ENCODE data around the gene TUBA4A.
A peak's percentile ranks its signal among the peaks of the same experiment; 100 is the strongest.

Gene TUBA4A

DNA sequence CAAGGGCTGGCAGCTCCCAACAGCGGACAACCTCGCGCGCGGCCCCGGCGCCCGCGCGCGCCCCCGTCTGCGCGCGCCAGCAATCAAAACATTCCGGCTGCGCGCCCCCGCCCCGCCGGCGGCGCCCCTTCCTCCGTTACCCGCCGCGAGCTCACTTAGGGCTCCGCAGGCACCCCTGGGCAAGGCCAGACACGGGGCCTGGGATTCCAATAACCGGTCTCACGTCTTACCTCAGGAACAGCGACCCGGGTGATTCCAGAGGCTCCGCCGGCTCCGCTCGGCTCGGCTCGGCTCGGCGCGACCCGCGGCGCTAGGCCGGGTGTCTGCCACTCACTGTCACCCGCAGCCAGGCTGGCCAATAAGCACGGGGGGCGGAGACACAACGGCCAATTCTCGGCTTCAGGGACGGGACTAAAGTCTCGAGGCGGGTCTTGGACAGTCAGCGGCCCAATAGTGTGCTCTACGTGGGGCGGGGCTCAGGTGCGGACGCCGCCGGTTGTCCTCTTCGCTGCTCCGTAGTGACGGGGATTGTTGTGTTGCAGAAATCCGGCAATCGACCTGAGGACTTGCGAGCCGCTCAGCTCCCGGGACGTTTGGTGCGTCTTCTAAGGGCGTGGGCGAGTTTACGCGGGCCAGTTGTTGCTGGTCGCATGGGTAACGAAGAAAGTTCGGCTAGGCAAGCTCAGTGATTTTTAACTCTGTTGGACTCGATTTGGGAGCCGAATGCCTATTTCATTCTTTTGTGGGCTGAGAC lies 24.2 kb downstream of the TUBA4A start, which contains the start of the genes ANKZF1 and ATG9A:
Gene ANKZF1 (plus strand): TSS at position 502 of the 754 bp plus-strand sequence. CDS start 452 bp downstream, outside the sequence.
Gene ATG9A (minus strand): TSS at position 332 of the 754 bp plus-strand sequence. CDS start 1,612 bp downstream, outside the sequence.
- no peaks in the 10 kb centered on the region for H3K27me3 Mint-ChIP-seq
- H3K4me3 Mint-ChIP-seq = peak within 1 kb of the TSS; percentile 95
- peaks cover 54% of the 10 kb centered on the region for H3K4me1 Mint-ChIP-seq
- no peaks in the 10 kb centered on the region for H3K9me3 Mint-ChIP-seq
- H3K27ac Mint-ChIP-seq = peak within 1 kb of the TSS; percentile 100
- H3K36me3 Mint-ChIP-seq = peaks cover 74% of the 10 kb centered on the region
- CTCF ChIA-PET = interaction anchor here (1.1 to 2.0 kb wide), 5 partner anchors 22 to 70 kb away, joined by 4 to 12 read pairs (median 5); partner anchors contain the start of gene DNAJB2
- DNase-seq = peak; percentile 100

DNA sequence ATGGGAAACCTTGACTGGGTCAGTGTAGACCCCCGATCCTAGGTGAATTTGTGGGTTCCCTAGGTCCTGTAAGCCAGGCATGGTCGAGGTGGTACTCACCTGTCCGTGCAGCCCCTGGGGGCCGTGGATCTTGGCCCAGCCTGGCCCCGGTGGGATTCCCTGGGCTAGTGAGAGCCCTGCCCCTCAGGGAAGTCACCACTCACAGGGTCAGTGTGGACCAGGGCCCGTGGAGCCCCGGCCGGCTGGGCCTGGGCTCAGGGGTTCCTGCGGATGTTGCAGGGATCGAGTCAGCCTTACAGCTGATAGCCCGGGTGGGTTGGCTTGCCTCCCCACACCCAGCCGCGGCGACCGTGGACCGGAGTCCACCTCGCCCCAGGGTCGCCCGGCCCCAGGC lies 24.8 kb downstream of the TUBA4A start:
- CTCF ChIA-PET = interaction anchor here (1.1 to 2.0 kb wide), 4 partner anchors 23 to 71 kb away, joined by 4 to 12 read pairs (median 5); partner anchors contain the start of gene DNAJB2

DNA sequence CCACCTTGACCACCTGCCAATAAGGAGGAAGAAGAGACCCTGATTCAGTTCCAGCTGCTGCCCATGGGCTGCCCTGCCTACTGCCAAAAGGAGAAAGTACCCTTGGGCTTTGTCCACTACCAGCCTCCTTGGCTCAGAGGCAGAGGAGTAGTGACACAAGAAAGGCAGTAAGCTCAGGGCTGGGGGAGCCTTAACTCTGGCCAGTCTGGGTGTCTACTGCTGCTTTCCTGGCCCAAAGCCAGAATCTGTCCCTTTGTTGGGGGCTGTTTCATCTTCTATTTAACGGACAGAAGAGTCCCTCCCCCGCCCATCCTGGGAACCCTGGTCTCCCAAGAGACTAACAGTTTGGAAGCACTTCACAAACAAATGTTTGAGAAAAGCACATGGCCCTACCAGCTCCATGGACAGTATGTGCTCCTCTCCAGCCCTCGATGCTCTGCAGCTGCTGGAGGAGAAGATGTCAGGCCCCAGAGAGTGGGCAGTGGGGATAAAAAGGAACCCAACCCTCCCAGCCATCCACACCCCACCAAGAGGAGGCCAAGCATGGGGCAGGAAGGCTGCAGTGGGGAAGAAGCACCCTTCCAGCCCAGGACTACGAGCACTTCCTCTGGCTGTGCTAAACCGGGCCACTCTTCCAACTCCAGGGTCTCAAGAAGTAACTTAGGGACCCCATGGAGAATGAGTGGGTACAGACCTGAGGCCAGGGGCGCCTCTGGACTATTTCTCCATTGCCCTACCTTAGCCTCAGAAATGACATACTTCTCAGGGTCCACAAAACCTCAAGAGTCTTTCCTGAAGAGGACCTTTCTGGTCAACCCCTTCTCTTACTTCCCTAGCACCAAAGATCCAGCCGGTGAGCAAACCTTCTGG lies 25.4 kb downstream of the TUBA4A start:
- Mint-ChIP-seq H3K36me3 (peaks cover 73% of the 10 kb centered on the region), H3K27me3 (no peaks in the 10 kb centered on the region), H3K9me3 (no peaks in the 10 kb centered on the region), H3K4me1 (peaks cover 48% of the 10 kb centered on the region), H3K4me3 (peak overlapping the region; percentile 95), H3K27ac (peak overlapping the region; percentile 86)
- CTCF ChIA-PET = interaction anchor here (1.1 to 1.4 kb wide), 3 partner anchors 51 to 71 kb away, joined by 4 to 8 read pairs (median 5); partner anchors contain the start of gene DNAJB2
- no peak for DNase-seq

More for the DNA sequence above, 24.8 kb downstream of the TUBA4A start:
- peak overlapping the region; percentile 86 for H3K27ac Mint-ChIP-seq
- H3K27me3 Mint-ChIP-seq = no peaks in the 10 kb centered on the region
- peaks cover 52% of the 10 kb centered on the region for H3K4me1 Mint-ChIP-seq
- no peaks in the 10 kb centered on the region for H3K9me3 Mint-ChIP-seq
- H3K36me3 Mint-ChIP-seq = peaks cover 74% of the 10 kb centered on the region
- peak overlapping the region; percentile 95 for H3K4me3 Mint-ChIP-seq
- no peak for DNase-seq

DNA sequence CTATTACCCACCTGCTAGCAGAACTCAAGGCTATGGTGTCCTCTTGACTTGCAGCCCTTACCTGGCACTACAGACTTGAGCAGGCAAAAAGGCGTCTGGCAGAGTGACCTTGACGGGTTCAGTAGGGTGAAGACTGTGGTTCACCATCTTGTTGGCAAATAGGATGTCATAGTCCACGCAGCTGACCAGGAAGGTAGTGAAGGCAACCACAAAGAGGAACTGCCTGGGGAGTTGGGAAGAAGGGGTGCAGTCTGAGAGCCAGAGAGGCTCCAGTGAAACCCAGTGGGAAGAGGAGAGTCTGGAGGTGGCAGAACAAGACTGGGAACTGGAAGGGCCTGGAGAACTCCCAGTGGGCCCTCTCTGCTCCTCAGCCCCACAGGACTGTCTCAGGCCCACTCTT lies 28.4 kb downstream of the TUBA4A start:
- Mint-ChIP-seq H3K27me3 (no peaks in the 10 kb centered on the region), H3K27ac (peak overlapping the region; percentile 24), H3K36me3 (peaks cover 66% of the 10 kb centered on the region), H3K4me1 (peaks cover 25% of the 10 kb centered on the region), H3K9me3 (no peaks in the 10 kb centered on the region), H3K4me3 (no peak overlapping the region)
- CTCF ChIA-PET = no interaction called here
- no peak for DNase-seq

DNA sequence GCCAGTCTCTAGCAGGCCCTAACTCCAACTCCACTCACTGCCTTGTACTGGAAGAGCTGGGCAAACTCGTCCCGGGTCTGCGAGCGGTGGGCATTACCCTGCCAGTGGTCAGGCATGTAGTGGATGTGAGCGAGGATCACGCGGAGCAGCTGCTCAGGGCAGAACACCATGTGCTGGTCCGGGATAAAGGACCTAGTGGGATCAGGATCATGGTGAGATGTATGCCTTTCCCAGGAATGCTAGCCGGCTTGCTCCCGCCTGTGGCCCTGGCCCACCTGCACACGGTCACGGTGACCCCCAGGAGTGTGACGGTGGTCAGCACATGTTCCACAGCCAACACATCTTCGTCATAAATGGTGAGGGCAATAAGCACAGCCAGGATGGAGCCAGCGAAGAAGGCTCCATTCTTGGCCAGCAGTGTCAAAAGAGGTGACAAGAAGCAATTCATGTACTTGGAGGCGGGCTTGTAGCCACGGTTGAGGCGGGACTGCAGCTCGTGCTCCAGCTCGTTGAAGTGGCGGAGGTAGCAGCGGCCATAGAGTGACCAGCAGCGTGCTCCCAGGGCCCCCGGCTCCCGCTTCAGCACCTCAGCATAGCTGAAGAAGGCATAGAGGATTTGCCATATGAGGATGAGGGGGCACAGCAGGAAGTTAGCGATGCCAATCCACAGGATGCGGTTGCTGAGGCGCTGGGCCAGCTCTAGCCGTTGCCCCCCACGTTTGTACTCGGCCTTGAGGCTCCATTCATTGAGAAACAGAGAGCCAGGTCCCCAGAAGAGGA lies 29.7 kb downstream of the TUBA4A start:
- no peak overlapping the region for H3K4me3 Mint-ChIP-seq
- H3K27ac Mint-ChIP-seq = no peak overlapping the region
- H3K27me3 Mint-ChIP-seq = no peaks in the 10 kb centered on the region
- H3K4me1 Mint-ChIP-seq = peaks cover 28% of the 10 kb centered on the region
- no peak for DNase-seq
- no peaks in the 10 kb centered on the region for H3K9me3 Mint-ChIP-seq
- H3K36me3 Mint-ChIP-seq = peaks cover 61% of the 10 kb centered on the region
- CTCF ChIA-PET = interaction anchor here (0.7 kb wide), 1 partner anchor 7 kb away, joined by 3 read pairs; no protein-coding TSS in a partner anchor

DNA sequence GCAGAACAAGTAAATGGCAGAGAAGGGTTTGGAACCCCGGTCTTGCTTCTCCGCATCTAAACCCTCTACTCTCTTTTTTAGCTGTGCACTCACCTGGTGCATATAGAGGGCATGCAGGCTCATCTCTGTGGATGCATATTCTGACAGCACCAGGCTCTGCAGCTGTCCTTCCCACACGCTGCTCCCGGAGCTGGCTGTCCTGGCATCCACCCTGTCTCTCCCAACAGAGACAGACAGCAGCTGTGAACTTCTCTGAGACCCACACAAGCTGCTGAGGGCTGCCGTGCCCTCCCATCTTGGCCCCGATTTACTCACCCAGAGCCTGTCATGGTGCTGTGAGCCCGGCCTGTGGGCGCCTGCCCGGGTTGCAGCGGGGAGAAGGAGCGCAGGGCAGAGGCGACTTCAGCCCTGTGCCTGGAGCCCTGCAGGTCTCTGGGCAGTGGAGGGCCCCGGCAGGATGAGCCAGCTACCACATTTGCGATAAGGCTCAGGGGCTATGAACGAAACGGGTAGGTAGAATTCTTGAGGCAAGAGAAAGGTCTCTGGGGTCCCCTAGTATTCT lies 31.7 kb downstream of the TUBA4A start:
- CTCF ChIA-PET = interaction anchor here (0.9 kb wide), 1 partner anchor 11 kb away, joined by 3 read pairs; no protein-coding TSS in a partner anchor
- Mint-ChIP-seq H3K27me3 (no peaks in the 10 kb centered on the region), H3K36me3 (peaks cover 52% of the 10 kb centered on the region), H3K4me3 (no peak overlapping the region), H3K9me3 (no peaks in the 10 kb centered on the region), H3K27ac (no peak overlapping the region), H3K4me1 (peaks cover 25% of the 10 kb centered on the region)
- DNase-seq = no peak

DNA sequence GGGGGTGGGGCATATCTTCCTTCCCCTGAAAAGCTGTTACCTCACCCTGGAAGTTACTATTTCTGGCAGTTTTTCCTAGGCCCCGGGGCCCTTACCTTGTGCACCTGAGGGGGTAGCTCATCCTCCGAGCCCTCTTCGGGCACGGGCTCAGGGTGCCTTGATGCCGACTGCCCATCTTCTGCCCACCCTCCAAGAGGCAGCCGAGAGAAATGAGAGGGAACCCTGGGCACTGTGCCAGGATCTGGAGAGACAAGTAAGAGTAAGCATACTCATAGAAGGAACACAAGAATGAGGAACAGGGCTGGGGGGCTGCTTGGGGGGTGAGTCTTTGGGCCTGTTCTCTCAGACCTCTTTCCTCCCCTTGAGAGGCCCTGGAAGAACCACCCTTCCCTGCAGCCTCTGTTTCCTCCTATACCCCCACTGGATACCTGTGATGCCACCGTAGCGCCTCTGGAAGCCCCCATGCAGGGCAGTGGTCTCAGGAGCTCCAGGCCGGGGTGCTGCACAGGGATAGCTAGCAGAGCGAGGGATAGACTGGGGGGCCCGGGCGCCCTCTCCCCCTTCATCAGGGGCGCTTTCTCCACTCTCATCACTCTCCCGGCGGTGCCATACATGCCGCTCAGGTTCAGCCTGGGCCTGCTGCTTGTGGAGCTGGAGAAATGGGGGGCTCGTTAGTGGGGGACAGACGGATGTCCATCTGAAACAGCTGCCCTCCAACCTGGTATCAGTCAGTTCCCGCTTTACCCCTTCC lies 32.9 kb downstream of the TUBA4A start:
- Mint-ChIP-seq H3K4me3 (no peak overlapping the region), H3K9me3 (no peaks in the 10 kb centered on the region), H3K27me3 (no peaks in the 10 kb centered on the region), H3K27ac (no peak overlapping the region), H3K36me3 (peaks cover 51% of the 10 kb centered on the region), H3K4me1 (peaks cover 31% of the 10 kb centered on the region)
- DNase-seq = no peak
- CTCF ChIA-PET = interaction anchor here (1.8 kb wide), 1 partner anchor 75 kb away, joined by 7 read pairs; no protein-coding TSS in a partner anchor

DNA sequence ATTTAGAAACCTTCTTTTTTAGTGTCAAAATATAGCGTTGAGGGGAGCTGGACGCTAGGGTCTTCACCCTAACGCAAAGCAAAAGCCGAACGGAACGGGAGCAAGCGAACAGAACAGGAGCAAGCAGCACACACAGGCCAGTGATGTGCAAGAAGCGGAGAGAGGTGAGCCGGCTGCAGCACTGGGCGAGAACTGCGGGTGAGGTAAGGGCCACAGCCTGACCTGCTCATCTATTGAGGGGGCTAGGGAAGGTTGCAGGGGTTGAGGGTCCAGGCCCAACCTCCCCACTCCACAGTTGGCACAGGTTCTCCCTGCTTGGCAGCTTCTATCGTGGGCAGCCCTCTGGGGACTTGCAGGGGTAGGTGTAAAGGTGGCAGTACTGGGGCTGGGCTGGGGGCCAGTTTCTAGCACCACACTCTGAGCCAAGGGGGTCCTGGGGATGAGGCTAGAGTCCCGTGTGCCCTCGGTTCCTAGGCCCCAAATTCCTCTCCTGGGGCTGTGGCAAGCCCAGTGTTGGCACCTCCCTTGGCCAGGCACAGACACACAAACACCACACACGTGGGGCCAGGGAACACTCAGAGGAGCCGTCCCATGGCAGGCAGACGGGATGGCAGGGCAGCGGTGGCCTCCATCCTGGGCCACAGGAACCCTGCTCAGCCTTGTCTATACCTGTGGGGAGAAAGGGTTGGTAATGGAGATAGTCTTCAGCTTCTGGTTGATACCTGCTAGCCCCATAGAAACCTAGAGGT lies 33.8 kb downstream of the TUBA4A start:
- Mint-ChIP-seq H3K27me3 (no peaks in the 10 kb centered on the region), H3K27ac (no peak overlapping the region), H3K9me3 (no peaks in the 10 kb centered on the region), H3K4me1 (peaks cover 31% of the 10 kb centered on the region), H3K36me3 (peaks cover 42% of the 10 kb centered on the region), H3K4me3 (no peak overlapping the region)
- no peak for DNase-seq
- CTCF ChIA-PET = interaction anchor here (0.7 to 1.8 kb wide), 3 partner anchors 48 to 76 kb away, joined by 3 to 7 read pairs (median 4); no protein-coding TSS in a partner anchor

DNA sequence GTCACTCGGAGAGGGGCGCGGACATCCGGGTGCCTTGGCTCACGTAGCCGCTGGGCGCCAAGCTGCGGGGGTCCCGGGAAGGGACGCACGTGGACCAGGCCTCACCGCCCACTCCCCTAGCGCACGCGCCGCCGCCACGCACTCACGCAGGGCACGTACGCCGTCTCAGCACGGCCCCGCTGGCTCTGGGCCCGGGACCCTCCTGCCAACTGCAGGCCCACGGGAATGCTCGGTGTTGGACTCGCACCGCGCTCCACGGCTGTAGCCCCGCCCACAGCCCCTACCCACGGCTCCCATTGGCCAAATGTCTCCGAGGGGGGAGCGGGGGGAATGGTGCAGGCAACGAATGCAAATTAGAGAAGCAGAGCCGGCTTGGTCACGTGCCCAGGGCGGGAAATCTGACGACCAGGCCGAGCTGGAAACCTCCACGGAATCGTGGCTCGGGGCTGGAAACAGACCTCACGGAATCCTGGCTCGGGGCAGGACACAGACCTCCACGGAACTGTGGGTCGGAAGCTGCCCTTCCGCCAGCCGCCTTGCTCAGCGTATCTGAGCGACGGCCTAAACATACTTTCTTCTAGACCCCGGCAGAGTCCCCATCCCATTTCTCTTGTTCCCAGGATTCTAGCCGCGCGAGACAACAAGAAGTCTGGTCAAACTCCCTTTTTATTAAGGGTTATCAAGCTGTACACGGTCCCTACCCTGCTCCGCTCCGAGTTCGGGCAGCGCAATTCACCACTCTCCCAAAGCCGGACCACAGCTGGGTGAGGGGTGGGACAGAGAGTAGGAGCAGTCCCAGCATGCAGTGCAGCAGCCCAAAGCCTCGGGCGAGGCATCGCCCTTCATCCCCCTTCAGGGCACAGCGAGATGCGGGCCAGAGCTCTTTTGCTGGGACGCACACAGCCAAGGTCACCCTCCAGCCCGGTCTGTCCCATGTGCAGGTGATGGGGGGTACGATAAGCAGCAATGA lies 34.7 kb downstream of the TUBA4A start, which contains the start of gene ABCB6:
Gene ABCB6 (minus strand): TSS at position 227 of the 970 bp plus-strand sequence. CDS start 285 bp downstream, outside the sequence.
- H3K36me3 Mint-ChIP-seq = peaks cover 41% of the 10 kb centered on the region
- peaks cover 31% of the 10 kb centered on the region for H3K4me1 Mint-ChIP-seq
- CTCF ChIA-PET = interaction anchor here (0.6 to 1.8 kb wide), 8 partner anchors 30 to 637 kb away, joined by 3 to 8 read pairs (median 4); no protein-coding TSS in a partner anchor
- H3K9me3 Mint-ChIP-seq = no peaks in the 10 kb centered on the region
- H3K27ac Mint-ChIP-seq = peak within 1 kb of the TSS; percentile 89
- no peaks in the 10 kb centered on the region for H3K27me3 Mint-ChIP-seq
- peak within 1 kb of the TSS; percentile 81 for H3K4me3 Mint-ChIP-seq
- DNase-seq = peak; percentile 94

DNA sequence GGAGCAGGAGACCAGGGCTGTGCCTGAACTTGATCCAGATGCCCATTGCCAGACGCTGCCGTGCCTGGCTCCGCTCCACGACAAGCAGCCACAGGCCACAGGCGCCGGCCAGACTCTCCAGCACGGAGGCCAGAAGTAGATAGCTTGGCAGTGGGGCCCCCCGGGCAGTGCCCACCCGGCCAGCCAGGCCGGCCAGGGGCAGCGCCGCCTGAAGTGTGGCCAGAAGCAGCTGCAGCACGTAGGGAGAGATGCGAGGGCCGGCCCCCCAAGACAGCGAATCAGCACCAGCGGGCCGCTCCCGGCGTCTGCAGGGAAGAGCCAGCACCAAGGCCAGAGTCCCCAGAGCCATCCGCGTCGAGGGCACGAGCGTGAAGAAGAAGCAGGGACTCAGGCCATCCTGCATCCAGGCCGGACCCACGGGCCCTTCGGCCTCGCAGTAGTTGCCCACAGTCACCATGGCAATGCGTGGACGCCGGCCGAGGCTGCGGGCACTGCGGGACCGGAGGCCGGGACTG lies 35.4 kb downstream of the TUBA4A start:
- H3K9me3 Mint-ChIP-seq = no peaks in the 10 kb centered on the region
- CTCF ChIA-PET = interaction anchor here (0.7 to 1.7 kb wide), 5 partner anchors 31 to 77 kb away, joined by 3 to 8 read pairs (median 5); no protein-coding TSS in a partner anchor
- peak overlapping the region; percentile 89 for H3K27ac Mint-ChIP-seq
- no peak for DNase-seq
- peaks cover 31% of the 10 kb centered on the region for H3K4me1 Mint-ChIP-seq
- H3K27me3 Mint-ChIP-seq = no peaks in the 10 kb centered on the region
- peak overlapping the region; percentile 81 for H3K4me3 Mint-ChIP-seq
- peaks cover 38% of the 10 kb centered on the region for H3K36me3 Mint-ChIP-seq

DNA sequence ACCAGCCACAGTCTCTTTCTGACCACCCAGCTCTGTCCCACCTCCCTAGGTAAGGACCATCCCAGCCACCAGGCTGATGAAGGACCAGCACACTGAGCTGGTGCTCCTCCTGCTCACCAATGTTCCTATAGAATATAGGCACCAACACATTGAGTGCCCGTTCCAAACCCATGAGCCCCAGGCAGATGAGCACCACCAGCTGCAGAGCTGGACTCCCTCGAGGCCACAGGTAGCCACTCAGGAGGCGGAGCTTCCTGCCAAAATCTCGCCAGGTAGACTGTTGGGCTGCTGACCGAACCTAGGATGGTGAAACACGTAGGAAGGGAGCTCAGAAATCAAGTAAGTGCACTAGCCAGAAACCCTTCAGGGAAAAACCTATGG lies 37.2 kb downstream of the TUBA4A start:
- peaks cover 34% of the 10 kb centered on the region for H3K36me3 Mint-ChIP-seq
- peak overlapping the region; percentile 54 for H3K27ac Mint-ChIP-seq
- no peak for DNase-seq
- CTCF ChIA-PET = interaction anchor here (0.6 to 2.4 kb wide), 5 partner anchors 8 to 83 kb away, joined by 3 to 8 read pairs (median 4); partner anchors contain the start of gene ZFAND2B
- no peaks in the 10 kb centered on the region for H3K9me3 Mint-ChIP-seq
- no peak overlapping the region for H3K4me3 Mint-ChIP-seq
- no peaks in the 10 kb centered on the region for H3K27me3 Mint-ChIP-seq
- H3K4me1 Mint-ChIP-seq = peaks cover 40% of the 10 kb centered on the region
